Inferior parietal cortex (tissue), 1 donor: Measurements from ENCODE around the gene RPS6KA2.
A peak's percentile ranks its signal among the peaks of the same experiment; 100 is the strongest.

Source experiments
- DNase-seq: peaks from one replicate; pipeline ENCODE4 v3.0.0-alpha.2; 2016; ENCODE audit errors: extremely low spot score

The RPS6KA2 gene

GRCh38 chr6:166656230-166657151, 29.4 kb upstream of the RPS6KA2 start:
- DNase-seq, result no peak

GRCh38 chr6:166655713-166656229, 28.7 kb upstream of the RPS6KA2 start:
- DNase-seq, result no peak

- no peak for DNase-seq
Measured at GRCh38 chr6:166655251-166655650, 28.2 kb upstream of the RPS6KA2 start.

- DNase-seq, result no peak
Measured at GRCh38 chr6:166654573-166654972, 27.5 kb upstream of the RPS6KA2 start.

GRCh38 chr6:166653639-166653941, 26.5 kb upstream of the RPS6KA2 start:
- DNase-seq, result no peak

GRCh38 chr6:166650824-166651807, 24.1 kb upstream of the RPS6KA2 start:
- DNase-seq, result peak; percentile 55

- no peak for DNase-seq
Measured at GRCh38 chr6:166650047-166650446, 23.0 kb upstream of the RPS6KA2 start.

GRCh38 chr6:166648846-166649245, 21.8 kb upstream of the RPS6KA2 start:
- DNase-seq, result no peak

GRCh38 chr6:166647896-166648295, 20.8 kb upstream of the RPS6KA2 start:
- no peak for DNase-seq

GRCh38 chr6:166646716-166647115, 19.7 kb upstream of the RPS6KA2 start:
- no peak for DNase-seq

GRCh38 chr6:166645896-166646295, 18.8 kb upstream of the RPS6KA2 start:
- DNase-seq, result no peak

GRCh38 chr6:166644681-166645080, 17.6 kb upstream of the RPS6KA2 start:
- no peak for DNase-seq

GRCh38 chr6:166643891-166644590, 17.0 kb upstream of the RPS6KA2 start:
- DNase-seq, result no peak

- no peak for DNase-seq
Measured at GRCh38 chr6:166642646-166643045, 15.6 kb upstream of the RPS6KA2 start.

GRCh38 chr6:166640342-166641043, 13.4 kb upstream of the RPS6KA2 start:
- no peak for DNase-seq

- no peak for DNase-seq
Measured at GRCh38 chr6:166639921-166640320, 12.9 kb upstream of the RPS6KA2 start.

- no peak for DNase-seq
Measured at GRCh38 chr6:166638573-166638964, 11.5 kb upstream of the RPS6KA2 start.

- no peak for DNase-seq
Measured at GRCh38 chr6:166637812-166638572, 10.9 kb upstream of the RPS6KA2 start.

GRCh38 chr6:166636934-166637333, 9.9 kb upstream of the RPS6KA2 start:
- DNase-seq, result no peak

GRCh38 chr6:166636191-166636933, 9.3 kb upstream of the RPS6KA2 start:
- DNase-seq, result no peak
